Measurements from ENCODE around the gene RAB36. TPM values are rescaled to one million over a fixed set of nuclear protein-coding genes. Genes with fewer than 3 reads are reported as not detected.

The RAB36 gene
- polyA plus RNA-seq, 1 donor (not counting 4 experiments of a cell fraction or from before 2014, with no cell fraction given): 1.9 TPM

GRCh38 chr22:23184764-23185113 lies 39.5 kb downstream of the RAB36 start:
- TF ChIP-seq CTCF (optimal IDR thresholded peaks at IDR 0.05 in 1 of 3, IDR thresholded peaks at IDR 0.05 in 1 of 3, conservative IDR thresholded peaks at IDR 0.05 in 1 of 3; ENCODE audit: extremely low read depth in 1 of 3, insufficient read depth in 2 of 3, low read length in 3 of 3): no peak
- TF ChIP-seq EZH2 (IDR thresholded peaks at IDR 0.05; ENCODE audit: low read length): no peak
- no peak overlapping the region for H3K9ac ChIP-seq (ENCODE audit: control insufficient read depth, extremely low read depth, insufficient read depth, low read length)
- H3K4me3 ChIP-seq (ENCODE audit: control insufficient read depth in 2 of 3, extremely low read depth in 1 of 3, insufficient read depth in 2 of 3, low read depth in 1 of 3, low read length in 3 of 3): peak overlapping the region in 1 of 3 experiments; percentile 26
- no peak overlapping the region for H3K4me2 ChIP-seq (ENCODE audit: control insufficient read depth, extremely low read depth, insufficient read depth, low read depth, low read length)
- FAIRE-seq: no peak
- no peak for DNase-seq (ENCODE audit: low read depth, low spot score)
- dilution Hi-C loops (cut with MboI; ENCODE audit: extremely low pct_ligation_motif_present, low sequenced_read_pairs): loop anchor here (5.0 kb wide), 1 partner anchor 43 kb away; no protein-coding TSS in a partner anchor
- H3K79me2 ChIP-seq (ENCODE audit: control insufficient read depth, insufficient read depth, low read length): peaks cover 88% of the 10 kb centered on the region
- H3K27ac ChIP-seq (ENCODE audit: control insufficient read depth, insufficient read depth, low read length): no peak overlapping the region
- peaks cover 9% of the 10 kb centered on the region for H3K9me1 ChIP-seq (ENCODE audit: control insufficient read depth, extremely low read depth, insufficient read depth, low read length)
- peaks cover 9 to 28% of the 10 kb centered on the region in 2 experiments for H3K36me3 ChIP-seq (ENCODE audit: control insufficient read depth in 2 of 2, extremely low read depth in 1 of 2, insufficient read depth in 2 of 2, low read length in 2 of 2)
- peaks cover 33% of the 10 kb centered on the region for H3K4me1 ChIP-seq (ENCODE audit: control insufficient read depth, extremely low read depth, insufficient read depth, low read length)
- no peaks in the 10 kb centered on the region for H3K27me3 ChIP-seq (ENCODE audit: control insufficient read depth, extremely low read depth, insufficient read depth, low read length)
- H4K20me1 ChIP-seq (ENCODE audit: control insufficient read depth, extremely low read depth, insufficient read depth, low read length): peaks cover 31% of the 10 kb centered on the region
- no peaks in the 10 kb centered on the region for H3K9me3 ChIP-seq (ENCODE audit: control insufficient read depth, low read depth, low read length)
- no peak overlapping the region for H2AFZ ChIP-seq (ENCODE audit: control insufficient read depth, low read length)

GRCh38 chr22:23187211-23187610 lies 41.9 kb downstream of the RAB36 start:
- H3K9ac ChIP-seq (ENCODE audit: control insufficient read depth, extremely low read depth, insufficient read depth, low read length): no peak overlapping the region
- DNase-seq (ENCODE audit: low read depth, low spot score): no peak
- H3K9me3 ChIP-seq (ENCODE audit: control insufficient read depth, low read depth, low read length): no peaks in the 10 kb centered on the region
- no peak for FAIRE-seq
- H2AFZ ChIP-seq (ENCODE audit: control insufficient read depth, low read length): no peak overlapping the region
- peaks cover 12 to 23% of the 10 kb centered on the region in 2 experiments for H3K36me3 ChIP-seq (ENCODE audit: control insufficient read depth in 2 of 2, extremely low read depth in 1 of 2, insufficient read depth in 2 of 2, low read length in 2 of 2)
- dilution Hi-C loops (cut with MboI; ENCODE audit: extremely low pct_ligation_motif_present, low sequenced_read_pairs): loop anchor here (5.0 kb wide), 1 partner anchor 40 kb away; no protein-coding TSS in a partner anchor
- H3K27me3 ChIP-seq (ENCODE audit: control insufficient read depth, extremely low read depth, insufficient read depth, low read length): no peaks in the 10 kb centered on the region
- H3K4me2 ChIP-seq (ENCODE audit: control insufficient read depth, extremely low read depth, insufficient read depth, low read depth, low read length): no peak overlapping the region
- H3K27ac ChIP-seq (ENCODE audit: control insufficient read depth, insufficient read depth, low read length): no peak overlapping the region
- peaks cover 27% of the 10 kb centered on the region for H4K20me1 ChIP-seq (ENCODE audit: control insufficient read depth, extremely low read depth, insufficient read depth, low read length)
- no peak overlapping the region for H3K4me3 ChIP-seq (ENCODE audit: control insufficient read depth in 2 of 3, extremely low read depth in 1 of 3, insufficient read depth in 2 of 3, low read depth in 1 of 3, low read length in 3 of 3)
- TF ChIP-seq EZH2 (IDR thresholded peaks at IDR 0.05; ENCODE audit: low read length): no peak
- no peak for TF ChIP-seq CTCF (optimal IDR thresholded peaks at IDR 0.05 in 1 of 3, IDR thresholded peaks at IDR 0.05 in 1 of 3, conservative IDR thresholded peaks at IDR 0.05 in 1 of 3; ENCODE audit: extremely low read depth in 1 of 3, insufficient read depth in 2 of 3, low read length in 3 of 3)
- H3K4me1 ChIP-seq (ENCODE audit: control insufficient read depth, extremely low read depth, insufficient read depth, low read length): peaks cover 19% of the 10 kb centered on the region
- H3K9me1 ChIP-seq (ENCODE audit: control insufficient read depth, extremely low read depth, insufficient read depth, low read length): peaks cover 9% of the 10 kb centered on the region
- peaks cover 92% of the 10 kb centered on the region for H3K79me2 ChIP-seq (ENCODE audit: control insufficient read depth, insufficient read depth, low read length)

Data from keratinocyte (primary cell).